K562 (cell line): ENCODE results near the gene GMEB1. TPM values are rescaled to one million over a fixed set of nuclear protein-coding genes. Genes with fewer than 3 reads are reported as not detected.

ENCODE experiments used
- ATAC-seq: fragments of 200-7000 bp; cut with Tn5 transposase; 3 replicates; pipeline ENCODE4 v1.9.1; 2020; ENCODE audit warnings: moderate library complexity
- BruUV-seq: library from RNA; stranded (reverse); fragments of 400-500 nt; replicated peaks from 2 replicates; lab custom pipeline; 2021; lab: Mats Ljungman, UMichigan
- CTCF ChIA-PET: fragments of 300-600 bp; formaldehyde crosslinking; extraction: SDS; loops from one replicate; lab custom pipeline; 2021; ENCODE audit warnings: low intra/inter-chr PET ratio; lab: Yijun Ruan, JAX
- POLR2A ChIA-PET: fragments of 300-600, 350-650 bp; sonication (Branson Sonifier 250); formaldehyde crosslinking; extraction: SDS; loops from one replicate; lab custom pipeline; 2021; ENCODE audit warnings: antibody characterized with exemption, inconsistent platforms; lab: Yijun Ruan, JAX
- DNase-seq, 4 experiments: peaks; one replicate each; pipeline versions ENCODE4 v3.0.0 to v3.0.0-alpha.2; 2011 to 2018; ENCODE audit warnings: low spot score in 3 of 4, mixed read lengths in 3 of 4; ENCODE audit errors: extremely low read depth in 1 of 4
- FAIRE-seq: peaks from 2 replicates; lab custom pipeline; 2011; peaks lifted over from hg19 to GRCh38; lab: Jason Lieb, UNC
- H2AFZ ChIP-seq: 2 replicates; pipeline ENCODE4 v1.6.0; 2011; ENCODE audit warnings: low read depth, low read length, control low read depth, inconsistent platforms
- H3K27ac ChIP-seq: fragments of 200-600 bp; 3 replicates; pipeline ENCODE4 v1.8.0; 2011; ENCODE audit warnings: low read depth, mild to moderate bottlenecking, control low read depth, inconsistent platforms, low read length, moderate library complexity, mixed read lengths; ENCODE audit errors: extremely low read depth
- H3K27me3 ChIP-seq, 2 experiments: fragments of 300-600 bp in 1 of 2; 2 replicates in 1 of 2; 3 replicates in 1 of 2; pipeline versions ENCODE4 v1.6.0 to v1.8.0; 2011; ENCODE audit warnings: inconsistent platforms in 2 of 2, low read length in 2 of 2, mild to moderate bottlenecking in 1 of 2, mixed read lengths in 1 of 2, moderate library complexity in 1 of 2; ENCODE audit not compliant: control insufficient read depth in 2 of 2, insufficient read depth in 2 of 2
- H3K36me3 ChIP-seq: fragments of 300-600 bp; 3 replicates; pipeline ENCODE4 v1.8.0; 2011; ENCODE audit warnings: mild to moderate bottlenecking, low read length, inconsistent platforms; ENCODE audit not compliant: control insufficient read depth, insufficient read depth
- H3K4me1 ChIP-seq, 2 experiments: fragments of 200-600 bp in 1 of 2; replicated peaks in 1 of 2; 2 replicates in 1 of 2; 3 replicates in 1 of 2; pipeline versions ENCODE4 v1.5.1 to v1.8.0; 2011; ENCODE audit warnings: inconsistent platforms in 2 of 2, low read length in 2 of 2, mild to moderate bottlenecking in 1 of 2, mixed read lengths in 1 of 2, moderate library complexity in 1 of 2; ENCODE audit not compliant: control insufficient read depth in 2 of 2, insufficient read depth in 2 of 2
- H3K4me2 ChIP-seq: 2 replicates; pipeline ENCODE4 v1.6.1; 2011; ENCODE audit warnings: low read length, control low read depth, inconsistent platforms, mixed read lengths; ENCODE audit not compliant: insufficient read depth
- H3K4me3 ChIP-seq: fragments of 200-600 bp; sonication (generic), shearing (Covaris generic); 2 replicates; pipeline ENCODE4 v1.5.1; 2016; ENCODE audit warnings: control low read depth, inconsistent platforms
- H3K79me2 ChIP-seq: fragments of 200-600 bp; 3 replicates; pipeline ENCODE4 v1.8.0; 2011; ENCODE audit warnings: low read length, inconsistent platforms; ENCODE audit not compliant: control insufficient read depth, insufficient read depth
- H3K9ac ChIP-seq, 2 experiments: 2 replicates each; pipeline versions ENCODE4 v1.6.0 to v1.6.1; 2011; ENCODE audit warnings: low read depth in 2 of 2, low read length in 2 of 2, control low read depth in 1 of 2, inconsistent platforms in 1 of 2, mild to moderate bottlenecking in 1 of 2, mixed read lengths in 1 of 2; ENCODE audit not compliant: insufficient read depth in 1 of 2
- H3K9me1 ChIP-seq: one replicate; pipeline ENCODE4 v1.6.0; 2011; ENCODE audit warnings: inconsistent platforms, mild to moderate bottlenecking, low read length, moderate library complexity; ENCODE audit not compliant: control insufficient read depth, insufficient read depth
- H3K9me3 ChIP-seq: replicated peaks from 2 replicates; pipeline ENCODE4 v1.5.1; 2011; ENCODE audit warnings: low read depth, low read length, inconsistent platforms; ENCODE audit not compliant: control insufficient read depth, insufficient read depth
- H4K20me1 ChIP-seq: replicated peaks from 2 replicates; pipeline ENCODE4 v1.6.1; 2011; ENCODE audit warnings: low read length, inconsistent platforms, mixed read lengths; ENCODE audit not compliant: control insufficient read depth, insufficient read depth
- BACH1 ChIP-seq: fragments of 200-800 bp; sonication (Bioruptor generic); IDR thresholded peaks from 2 replicates; pipeline ENCODE4 v1.6.1; 2016; ENCODE audit warnings: missing genetic modification characterization, missing compliant biosample characterization
- ETV6 ChIP-seq, 3 experiments: fragments of 150-350 bp in 1 of 3; sonication (generic) in 1 of 3; formaldehyde crosslinking in 1 of 3; IDR thresholded peaks; 2 replicates each; pipeline versions ENCODE4 v1.6.1 to v1.8.0; 2014 to 2022; ENCODE audit warnings: borderline replicate concordance in 2 of 3, low read depth in 2 of 3, antibody characterized with exemption in 1 of 3, low read length in 1 of 3, mild to moderate bottlenecking in 1 of 3, missing genetic modification reagents in 1 of 3
- IRF2 ChIP-seq: sonication (generic); formaldehyde crosslinking; IDR thresholded peaks from 2 replicates; pipeline ENCODE4 v1.8.1; 2022; ENCODE audit warnings: mild to moderate bottlenecking, missing genetic modification reagents
- JUND ChIP-seq, 2 experiments: IDR thresholded peaks; 2 replicates in 1 of 2; 3 replicates in 1 of 2; pipeline ENCODE4 v1.6.1; 2011; ENCODE audit warnings: borderline replicate concordance in 2 of 2, low read depth in 2 of 2, low read length in 2 of 2, improper control_type of control experiment in 1 of 2, missing biosample characterization in 1 of 2, missing genetic modification characterization in 1 of 2, missing genetic modification reagents in 1 of 2
- MAFG ChIP-seq: fragments of 450-650 bp; conservative IDR thresholded peaks from 2 replicates; pipeline ENCODE4 v1.6.1; 2016; ENCODE audit warnings: missing genetic modification characterization, missing compliant biosample characterization
- MCM2 ChIP-seq: fragments of 450-650 bp; IDR thresholded peaks from 2 replicates; pipeline ENCODE4 v1.6.1; 2017; ENCODE audit warnings: low read depth, mild to moderate bottlenecking
- MCM5 ChIP-seq: fragments of 450-650 bp; IDR thresholded peaks from 2 replicates; pipeline ENCODE4 v1.6.1; 2016; ENCODE audit warnings: low read depth
- POLR2H ChIP-seq: IDR thresholded peaks from 2 replicates; pipeline ENCODE4 v1.6.1; 2016; ENCODE audit warnings: missing genetic modification characterization, low read depth, mild to moderate bottlenecking, control low read depth, missing compliant biosample characterization, moderate library complexity
- PRMT5 ChIP-seq: sonication (generic); formaldehyde crosslinking; IDR thresholded peaks from 2 replicates; pipeline ENCODE4 v1.5.0; 2020; ENCODE audit warnings: missing genetic modification reagents
- RAD51 ChIP-seq: fragments of 450-650 bp; IDR thresholded peaks from 2 replicates; pipeline ENCODE4 v1.7.1; 2016; ENCODE audit warnings: low read depth, mild to moderate bottlenecking, borderline replicate concordance
- RBM39 ChIP-seq: fragments of 200-400 bp; formaldehyde crosslinking; optimal IDR thresholded peaks from 2 replicates; pipeline ENCODE3; 2018; ENCODE audit warnings: low read depth, low read length
- SREBF1 ChIP-seq: fragments of 150-350 bp; IDR thresholded peaks from 2 replicates; pipeline ENCODE4 v1.6.1; 2014; ENCODE audit warnings: antibody characterized with exemption, low read depth, low read length, borderline replicate concordance
- TEAD1 ChIP-seq, 2 experiments: fragments of 450-650 bp in 1 of 2; sonication (generic) in 1 of 2; formaldehyde crosslinking; IDR thresholded peaks; 2 replicates each; pipeline versions ENCODE4 v1.4.0 to v1.8.0; 2020 to 2022; ENCODE audit warnings: mild to moderate bottlenecking in 2 of 2, missing genetic modification reagents in 1 of 2
- ZBTB26 ChIP-seq: fragments of 450-650 bp; formaldehyde crosslinking; IDR thresholded peaks from 2 replicates; pipeline ENCODE4 v1.4.0; 2022; ENCODE audit warnings: missing genetic modification characterization
- ZNF408 ChIP-seq: fragments of 250-450 bp; sonication (Bioruptor Pico); IDR thresholded peaks from 2 replicates; pipeline ENCODE4 v1.4.0; 2020; ENCODE audit warnings: low read depth, mild to moderate bottlenecking, moderate library complexity
- ZNF583 ChIP-seq: fragments of 250-450 bp; sonication (Bioruptor Pico); IDR thresholded peaks from 2 replicates; pipeline ENCODE4 v1.4.0; 2020
- WGBS: fragments of 100-300 bp; shearing (Covaris generic); methylation state at CpG from one replicate; pipeline ENCODE4 v1.1.6; 2016; ENCODE audit warnings: low coverage, mixed read lengths; ENCODE audit not compliant: insufficient coverage; ENCODE audit errors: missing lambda C conversion rate; 5-methylcytosine and 5-hydroxymethylcytosine counted together
- in situ Hi-C: fragments of 300-500 bp; cut with MboI; formaldehyde crosslinking; loops from 4 replicates; pipeline ENCODE4 v1.15.0; 2018; ENCODE audit warnings: inconsistent platforms, mixed read lengths
- intact Hi-C: fragments of 100-400 bp; cut with micrococcal nuclease; formaldehyde crosslinking; loops from 2 replicates; pipeline ENCODE4 v1.14.2; 2022
- polyA plus RNA-seq, 8 experiments: library from polyadenylated mRNA; depleted of rRNA in 4 of 8; stranded (reverse) in 5 of 8; unstranded in 3 of 8; fragments of >200 nt; fragmentation: Nextera tagmentation in 2 of 8; fragmentation: Illumina TruSeq in 1 of 8; extraction: Ambion mirVana in 2 of 8; extraction: Trizol in 1 of 8; gene quantifications; 2 replicates each; pipeline versions ENCODE4 v1.2.1 to v1.2.3, GENCODE V29; 2011 to 2014; ENCODE audit warnings: inconsistent platforms in 1 of 8, missing spikeins in 1 of 8
- total RNA-seq, 7 experiments: library from RNA; depleted of rRNA in 6 of 7; stranded (reverse); fragments of >200 nt in 6 of 7; fragmentation: Illumina TruSeq in 2 of 7; extraction: Trizol in 2 of 7; gene quantifications; 2 replicates each; pipeline versions ENCODE4 v1.2.1 to v1.2.3, GENCODE V29; 2011 to 2021; ENCODE audit warnings: low replicate concordance in 1 of 7

Gene GMEB1
- total and polyA plus RNA-seq, 9 of the 15 experiments (the other 6 are each of a cell fraction or from before 2014, with no cell fraction given) = 6.6 to 17.5 (median 8.5) TPM

GRCh38 chr1:28703629-28704028 is 35.0 kb downstream of the GMEB1 start:
- H3K9me1 ChIP-seq = no peaks in the 10 kb centered on the region
- TF ChIP-seq SREBF1 (no peak), BACH1 (tag) (no peak), ZBTB26 (CRISPR knock-in tag) (no peak), TEAD1 (CRISPR knock-in tag; IDR thresholded peaks at IDR 0.05) (no peak), MAFG (tag) (no peak), IRF2 (CRISPR knock-in tag) (no peak), POLR2H (tag) (no peak), ZNF583 (no peak), ETV6 (IDR thresholded peaks at IDR 0.05; ENCODE audit: borderline replicate concordance in 1 of 2, low read depth in 2 of 2, low read length in 1 of 2) (no peak), ETV6 (CRISPR knock-in tag; IDR thresholded peaks at IDR 0.05; ENCODE audit: borderline replicate concordance) (no peak), MCM2 (no peak), RAD51 (no peak), MCM5 (no peak), JUND (IDR thresholded peaks at IDR 0.05; ENCODE audit: borderline replicate concordance, low read depth, low read length) (no peak), JUND (tag; IDR thresholded peaks at IDR 0.05; ENCODE audit: borderline replicate concordance, low read depth, low read length) (no peak), ZNF408 (no peak), RBM39 (no peak), PRMT5 (CRISPR knock-in tag) (no peak)
- H3K27me3 ChIP-seq = no peaks in the 10 kb centered on the region
- ATAC-seq = no peak
- no peak for FAIRE-seq
- no TSS peak for BruUV-seq
- H3K4me2 ChIP-seq = no peak overlapping the region
- CTCF ChIA-PET = no interaction called here
- DNase-seq = no peak
- H3K9ac ChIP-seq = no peak overlapping the region
- H3K9me3 ChIP-seq = no peaks in the 10 kb centered on the region
- intact Hi-C loops = no loop called here
- H3K36me3 ChIP-seq = peaks cover 36% of the 10 kb centered on the region
- no peak overlapping the region for H3K4me3 ChIP-seq
- no peaks in the 10 kb centered on the region for H3K4me1 ChIP-seq
- POLR2A ChIA-PET = interaction anchor here (0.6 to 3.5 kb wide), 5 partner anchors 13 to 1629 kb away, joined by 3 to 19 read pairs (median 4); no protein-coding TSS in a partner anchor
- no peaks in the 10 kb centered on the region for H3K79me2 ChIP-seq
- in situ Hi-C loops = no loop called here
- WGBS = 59% methylated on average over 3 of the region's 3 CpGs
- H4K20me1 ChIP-seq = no peaks in the 10 kb centered on the region
- H3K27ac ChIP-seq = no peak overlapping the region
- no peak overlapping the region for H2AFZ ChIP-seq
